GM19397 (cell line): ENCODE measurements around the gene WDFY1.

Source experiments
- ATAC-seq: cut with Tn5 transposase; IDR thresholded peaks from one replicate; pipeline ENCODE4 v1.9.1; 2021; ENCODE audit warnings: mild to moderate bottlenecking, moderate library complexity; ENCODE audit not compliant: unreplicated experiment

WDFY1 gene

DNA sequence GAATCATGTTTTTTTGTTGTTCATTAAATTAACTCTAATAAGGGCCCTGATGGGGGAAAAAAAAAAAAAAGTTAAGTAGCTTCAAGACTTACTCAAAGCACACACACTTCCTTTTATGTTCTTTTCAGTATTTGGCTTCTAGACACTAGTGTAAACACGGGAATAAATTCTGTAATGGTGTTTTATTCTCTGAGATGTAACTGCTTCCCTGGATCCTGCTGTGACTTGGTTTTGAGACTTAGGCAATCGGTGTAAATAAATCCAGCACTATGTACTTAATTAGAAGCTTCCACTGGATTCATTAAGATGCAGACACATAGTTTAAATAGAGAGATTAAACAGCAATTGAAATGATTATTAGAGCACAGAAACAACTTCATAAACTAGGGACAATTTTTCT lies 81.6 kb downstream of the WDFY1 start:
- no peak for ATAC-seq

GRCh38 chr2:223860809-223861738 lies 84.1 kb downstream of the WDFY1 start:
- ATAC-seq = no peak

GRCh38 chr2:223859070-223859469 lies 86.1 kb downstream of the WDFY1 start:
- no peak for ATAC-seq

DNA sequence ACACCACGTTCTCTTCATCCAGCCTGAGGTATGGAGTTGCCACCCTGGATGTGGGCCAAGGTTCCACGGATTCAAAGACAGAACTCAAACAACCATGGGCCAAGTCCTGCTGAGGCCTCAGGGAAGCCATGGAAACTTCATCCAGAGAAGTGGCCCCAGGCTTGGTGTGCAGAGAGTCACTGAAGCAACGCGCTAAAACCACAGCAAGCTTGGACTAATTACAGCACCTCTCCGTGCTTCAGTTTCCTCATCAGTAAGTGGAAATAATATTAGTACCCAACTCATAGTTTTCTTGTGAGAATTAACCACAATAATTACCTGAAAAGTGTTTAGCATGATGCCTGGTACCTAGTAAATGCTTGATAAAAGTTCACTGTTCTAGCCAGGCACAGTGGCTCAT lies 88.6 kb downstream of the WDFY1 start:
- no peak for ATAC-seq

DNA sequence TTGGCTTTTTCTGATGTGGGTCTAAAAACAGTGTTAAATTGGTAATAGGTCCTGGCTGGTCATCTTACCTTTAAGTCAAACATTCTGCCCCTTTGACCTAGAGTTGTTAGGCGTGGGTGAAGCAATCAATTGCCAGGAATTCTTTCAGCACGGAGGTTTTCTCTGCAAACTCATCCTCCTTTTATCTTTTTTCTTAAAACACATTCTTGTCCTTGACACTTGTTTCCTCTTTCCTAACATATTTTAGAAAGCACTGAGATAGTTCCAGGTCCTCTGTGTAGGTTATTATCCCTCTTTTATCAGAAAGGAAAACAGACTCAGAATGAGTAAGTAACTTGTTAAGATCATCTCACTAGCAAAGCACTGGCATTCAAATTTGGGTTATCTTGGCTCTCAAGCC lies 89.1 kb downstream of the WDFY1 start:
- ATAC-seq = no peak

DNA sequence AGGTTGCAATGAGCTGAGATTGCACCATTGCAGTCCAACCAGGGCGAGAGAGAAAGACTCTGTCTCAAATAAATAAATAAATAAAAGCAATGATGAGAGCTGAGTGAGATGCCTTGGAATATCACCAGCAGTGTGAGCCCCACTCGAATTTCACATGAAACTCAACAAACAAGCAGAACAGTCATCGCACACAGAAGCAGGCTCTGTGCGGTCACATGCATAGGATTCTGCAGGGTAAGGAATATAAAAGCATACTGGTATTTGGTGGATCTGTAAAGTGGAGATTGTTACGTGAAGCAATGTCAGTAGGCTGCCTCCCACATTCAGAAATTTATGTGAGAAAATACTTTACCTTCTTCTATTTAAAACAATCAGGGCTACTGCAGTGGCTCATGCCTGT lies 89.7 kb downstream of the WDFY1 start:
- ATAC-seq = no peak

GRCh38 chr2:223854741-223855140 lies 90.4 kb downstream of the WDFY1 start:
- no peak for ATAC-seq

- ATAC-seq = no peak
These were observed 91.7 kb downstream of the WDFY1 start for GRCh38 chr2:223853425-223853837.

- no peak for ATAC-seq
These were observed 92.8 kb downstream of the WDFY1 start for GRCh38 chr2:223852281-223852795.

- no peak for ATAC-seq
These were observed 97.7 kb downstream of the WDFY1 start for GRCh38 chr2:223847410-223847809.

DNA sequence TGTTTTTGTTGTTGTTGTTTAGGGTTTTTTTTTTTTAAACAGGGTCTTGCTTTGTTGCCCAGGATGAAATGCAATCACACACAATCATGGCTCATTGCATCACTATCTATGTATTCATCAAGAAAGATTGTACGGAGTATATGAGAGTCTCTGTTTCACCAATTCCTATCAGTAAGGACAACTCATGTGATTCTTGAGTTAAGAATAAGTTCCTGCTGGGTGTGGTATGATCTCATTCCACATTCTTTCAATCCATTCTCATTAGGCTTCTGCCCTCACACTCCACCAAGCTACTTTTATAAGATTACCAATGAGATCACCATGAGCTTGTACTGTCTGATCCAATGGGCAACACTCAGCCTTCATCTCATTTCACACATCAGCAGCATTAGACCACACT lies 98.6 kb downstream of the WDFY1 start:
- ATAC-seq = no peak

DNA sequence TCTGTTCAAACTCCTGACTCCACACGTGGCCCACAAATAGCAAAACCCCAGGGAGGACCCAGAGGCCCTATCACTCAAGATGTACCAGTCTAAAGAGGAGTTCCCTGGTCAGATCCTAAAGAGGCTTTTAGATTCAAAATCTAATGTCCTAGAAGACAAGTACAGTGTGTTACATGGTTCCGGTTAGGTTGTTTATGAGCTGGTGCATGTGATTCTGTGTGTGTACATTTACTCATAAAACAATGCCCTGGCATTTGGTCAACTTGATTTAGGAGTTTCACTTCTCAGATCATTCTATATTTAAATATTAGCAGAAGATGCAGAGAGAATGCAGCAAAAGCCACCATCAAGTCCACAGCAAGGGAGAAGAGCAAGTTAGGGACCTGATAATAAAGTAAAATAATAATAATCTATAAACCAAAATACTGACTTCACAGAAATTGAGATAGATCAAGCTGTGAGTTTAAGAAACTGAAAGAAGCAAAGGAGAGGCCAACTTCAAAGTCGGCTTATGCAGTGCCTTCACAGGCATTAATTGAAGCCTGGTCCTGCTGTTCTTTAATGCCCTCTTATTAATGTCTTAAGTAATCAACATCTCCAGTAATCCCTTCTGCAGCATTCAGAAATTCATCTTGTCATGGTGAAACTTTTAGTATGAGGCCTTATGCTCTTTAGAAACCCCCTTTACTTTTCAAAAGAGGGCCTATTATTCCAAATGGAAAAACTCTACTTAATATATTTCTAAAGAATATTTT lies 103.5 kb downstream of the WDFY1 start:
- no peak for ATAC-seq

GRCh38 chr2:223837287-223838061 lies 107.7 kb downstream of the WDFY1 start, which contains the start of gene AP1S3:
TSS of gene AP1S3 (minus strand) at chr2:223837582. CDS start at chr2:223837450, 132 bp downstream.
- peak; percentile 77 for ATAC-seq

DNA sequence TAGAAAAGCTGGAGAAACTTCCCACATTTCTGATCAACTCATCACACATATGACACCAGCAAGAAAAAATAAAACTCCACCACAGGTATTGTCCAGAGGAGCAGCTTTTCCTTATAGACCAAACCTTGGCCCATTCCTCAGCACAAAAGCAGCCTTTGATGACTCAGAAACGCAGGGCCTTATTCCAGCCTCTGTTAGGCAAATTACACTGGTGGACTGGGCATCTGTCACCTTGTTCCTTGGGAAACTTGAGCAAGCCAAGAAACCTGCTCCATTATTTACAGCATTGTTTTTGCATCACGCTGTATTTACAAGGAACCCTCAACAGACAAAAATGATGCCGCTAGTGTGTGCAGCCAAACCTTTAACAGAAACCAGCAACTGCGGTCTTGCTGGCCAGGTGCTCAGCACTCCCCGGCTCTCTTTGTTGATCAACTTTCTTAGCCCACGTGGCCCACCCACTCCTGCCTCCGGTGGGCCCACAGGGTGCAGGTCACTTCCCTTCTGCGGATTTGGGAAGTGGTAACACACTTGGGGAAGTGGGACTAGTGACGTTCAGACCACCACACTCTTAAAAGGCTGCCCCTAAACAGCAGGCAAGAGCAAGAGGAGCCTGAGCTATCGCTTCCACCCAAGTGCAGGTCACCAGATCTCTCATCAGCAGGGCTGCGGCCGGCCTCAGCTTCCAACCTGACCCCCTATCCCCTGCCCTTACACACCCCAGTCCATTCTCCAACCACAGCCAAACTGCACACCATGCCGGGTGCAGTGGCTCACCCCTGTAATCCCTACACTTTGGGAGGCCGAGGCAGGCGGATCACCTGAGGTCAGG lies 109.2 kb downstream of the WDFY1 start:
- peak; percentile 44 for ATAC-seq

GRCh38 chr2:223834431-223834830 lies 110.7 kb downstream of the WDFY1 start:
- ATAC-seq = no peak

DNA sequence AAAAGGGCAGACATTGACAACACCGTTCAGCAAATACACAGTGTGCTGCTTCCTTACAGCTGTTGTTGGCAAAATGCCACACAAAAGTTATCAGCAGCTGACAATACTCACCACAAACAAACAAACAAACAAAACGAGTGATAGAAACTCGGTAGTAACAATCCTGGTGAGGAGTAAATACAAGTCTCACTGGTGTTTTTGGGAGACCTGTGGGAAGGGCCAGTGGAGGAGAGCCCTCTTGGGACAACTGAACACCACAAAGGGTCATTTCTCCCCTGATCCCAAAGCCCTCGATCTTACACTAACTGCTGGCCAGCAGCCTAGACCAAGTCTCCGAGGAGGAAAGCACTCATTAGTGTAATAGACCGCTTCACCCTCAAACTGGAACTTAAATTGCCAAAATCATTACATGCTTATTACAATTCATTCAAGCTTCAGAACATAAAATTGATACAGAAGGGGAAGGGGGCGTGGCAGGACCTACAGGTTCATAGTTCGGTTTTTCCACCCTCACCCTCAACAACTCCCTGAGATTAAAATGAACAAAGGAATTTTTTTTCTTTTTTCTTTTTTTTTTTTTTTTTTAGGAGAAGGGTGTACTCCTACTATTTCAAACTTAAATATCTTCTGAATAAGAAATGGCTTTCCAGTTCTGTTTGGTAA lies 112.8 kb downstream of the WDFY1 start:
- no peak for ATAC-seq

- ATAC-seq = no peak
These were observed 116.0 kb downstream of the WDFY1 start for GRCh38 chr2:223829128-223829527.

DNA sequence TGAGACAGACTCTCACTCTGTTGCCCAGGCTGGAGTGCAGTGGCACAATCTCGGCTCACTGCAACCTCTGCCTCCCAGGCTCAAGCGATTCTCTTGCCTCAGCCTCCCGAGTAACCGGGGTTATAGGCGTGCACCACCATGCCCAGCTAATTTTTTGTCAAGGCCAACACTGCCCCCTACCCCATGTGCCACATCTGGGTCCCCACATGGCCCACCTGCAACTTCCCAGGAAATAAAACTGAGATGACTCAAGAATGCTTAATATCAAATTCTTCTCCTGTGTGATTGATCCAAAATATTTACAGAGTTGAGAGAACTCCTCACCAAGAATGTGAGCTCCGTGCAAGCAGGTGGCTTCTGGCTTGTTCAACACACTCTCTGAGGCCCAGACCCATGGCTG lies 116.8 kb downstream of the WDFY1 start:
- no peak for ATAC-seq

GRCh38 chr2:223826995-223827394 lies 118.1 kb downstream of the WDFY1 start:
- no peak for ATAC-seq
